GM21390 (cell line): ENCODE measurements around the gene ATP2B2.

Experiments used
- ATAC-seq: cut with Tn5 transposase; IDR thresholded peaks from one replicate; pipeline ENCODE4 v1.9.1; 2021; ENCODE audit not compliant: unreplicated experiment

Gene ATP2B2

DNA sequence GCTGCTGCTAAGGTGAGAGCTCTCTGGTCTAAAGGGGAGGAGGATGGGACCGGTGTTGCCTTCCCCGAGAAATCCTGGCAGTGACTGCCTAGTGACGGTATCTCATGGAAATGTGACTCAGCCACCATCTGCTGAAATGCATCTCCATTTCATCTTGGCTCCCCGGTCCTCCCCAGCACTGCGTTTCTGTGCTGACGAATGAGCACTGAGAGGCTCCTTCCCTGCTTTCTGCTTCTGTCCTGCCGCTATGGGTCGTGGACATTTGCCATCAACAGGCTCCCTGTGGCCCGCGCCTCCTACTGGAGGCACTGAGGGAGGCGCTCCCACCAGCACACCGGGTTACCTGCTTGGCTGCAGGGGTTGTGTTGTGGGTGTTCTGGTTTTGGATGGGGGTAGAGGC lies 170.9 kb downstream of the ATP2B2 start:
- no peak for ATAC-seq

GRCh38 chr3:10334042-10334441 lies 171.3 kb downstream of the ATP2B2 start:
- no peak for ATAC-seq

DNA sequence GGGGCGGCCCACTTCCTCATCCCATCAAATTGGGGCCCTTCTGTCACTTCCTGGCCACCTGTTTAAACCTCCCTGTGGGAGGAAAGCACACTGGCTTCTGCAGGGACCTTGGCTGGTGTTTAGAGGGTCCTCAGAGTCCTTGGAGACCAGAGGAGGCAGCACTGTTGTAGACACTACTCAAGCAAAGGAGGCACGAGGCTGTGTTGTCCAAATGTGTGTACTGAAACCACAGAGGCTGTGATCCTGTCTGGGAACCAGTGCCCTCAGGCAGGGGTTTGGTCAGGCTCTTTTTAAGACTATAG lies 172.1 kb downstream of the ATP2B2 start:
- no peak for ATAC-seq

GRCh38 chr3:10332481-10333348 lies 172.7 kb downstream of the ATP2B2 start:
- ATAC-seq: no peak

- no peak for ATAC-seq
These were observed 174.1 kb downstream of the ATP2B2 start for GRCh38 chr3:10331320-10331719.

GRCh38 chr3:10330319-10330718 lies 175.1 kb downstream of the ATP2B2 start:
- ATAC-seq: no peak

DNA sequence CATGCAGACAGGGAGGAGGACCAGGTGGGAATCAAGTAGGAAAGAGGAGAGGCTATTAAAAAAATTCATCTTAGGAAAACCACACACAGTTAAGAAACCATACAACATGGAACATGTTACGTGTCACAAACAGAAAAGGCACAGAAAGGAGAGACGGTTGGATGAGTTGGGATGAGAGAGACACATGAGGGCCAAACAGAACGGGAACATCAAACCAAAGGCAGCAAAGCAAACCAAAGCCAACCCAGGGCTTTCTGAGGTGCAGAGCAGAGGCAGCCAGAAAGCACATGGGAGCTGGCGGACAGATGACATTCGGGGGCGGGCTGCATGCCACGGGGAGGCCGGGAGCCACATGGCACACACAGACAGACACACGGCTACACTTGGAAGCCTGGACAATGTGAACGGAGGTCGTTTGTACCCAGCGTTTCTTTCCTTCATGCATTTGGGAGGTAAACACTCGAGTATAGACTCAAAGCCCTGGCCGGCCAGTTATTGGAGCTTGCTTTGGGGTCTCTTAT lies 175.8 kb downstream of the ATP2B2 start:
- no peak for ATAC-seq

DNA sequence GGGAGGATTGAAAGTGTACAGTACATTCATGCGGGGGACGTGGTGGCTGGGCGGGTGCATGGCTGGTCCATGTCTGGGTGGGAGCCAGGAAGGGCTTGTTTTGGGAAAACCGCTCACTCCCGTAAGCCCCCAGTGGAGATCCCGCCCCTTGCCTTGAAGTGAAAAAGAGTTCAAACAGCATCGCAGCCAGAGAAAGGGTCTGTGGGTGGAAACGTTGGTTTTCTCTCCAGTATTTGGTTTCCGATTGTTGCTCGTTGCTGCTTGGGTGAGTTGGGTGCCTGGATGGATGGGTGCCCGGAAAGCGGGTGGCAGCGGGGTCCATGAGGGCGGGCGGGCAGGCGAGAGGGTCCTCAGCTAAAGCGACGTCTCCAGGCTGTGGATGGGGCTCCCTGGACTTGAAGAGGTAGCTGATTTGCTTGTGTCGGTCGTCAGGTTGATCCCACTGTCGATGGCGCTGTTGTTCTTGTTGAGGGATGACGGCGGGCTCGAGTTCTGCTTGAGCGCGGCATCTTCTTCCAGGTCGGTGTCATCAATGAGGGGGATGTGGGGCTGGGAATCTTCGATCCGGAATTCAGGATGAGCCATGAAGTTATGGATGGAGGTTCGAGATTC lies 176.8 kb downstream of the ATP2B2 start:
- ATAC-seq: no peak

DNA sequence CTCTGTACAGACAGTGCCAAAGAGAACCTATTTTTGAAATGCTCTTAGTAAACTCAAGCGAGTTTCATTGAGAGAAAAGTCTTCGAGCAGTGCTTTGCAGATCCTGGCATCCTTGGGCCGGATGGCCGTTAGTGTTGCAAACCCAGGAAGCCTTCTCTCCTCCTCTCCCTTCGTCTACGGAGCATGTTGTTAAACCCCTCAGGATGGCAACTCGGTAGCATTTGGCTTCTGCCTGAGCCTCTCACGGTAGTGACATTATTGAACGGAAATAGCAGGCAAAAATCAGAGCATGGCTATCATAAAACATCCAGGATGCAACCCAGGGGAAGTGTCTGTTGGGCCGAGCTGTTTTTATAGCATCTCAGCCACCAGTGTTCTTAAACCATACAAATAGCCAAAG lies 177.8 kb downstream of the ATP2B2 start:
- no peak for ATAC-seq

DNA sequence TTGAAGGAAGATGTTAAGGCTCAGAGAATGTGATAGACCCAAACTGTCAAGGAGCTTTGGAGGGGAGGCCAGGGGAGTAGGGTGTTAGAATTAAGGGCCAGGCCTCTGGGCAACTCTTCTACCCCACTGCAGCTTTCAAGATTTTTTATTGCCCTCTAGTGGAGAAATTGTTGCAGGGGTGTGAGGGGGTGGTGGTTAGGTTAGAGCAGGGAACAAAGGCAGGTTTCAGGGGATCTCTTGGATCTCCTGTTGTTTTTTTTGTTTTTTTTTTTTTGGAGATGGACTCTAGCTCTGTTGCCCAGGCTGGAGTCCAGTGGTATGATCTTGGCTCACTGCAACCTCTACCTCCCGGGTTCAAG lies 183.1 kb downstream of the ATP2B2 start:
- ATAC-seq: no peak

DNA sequence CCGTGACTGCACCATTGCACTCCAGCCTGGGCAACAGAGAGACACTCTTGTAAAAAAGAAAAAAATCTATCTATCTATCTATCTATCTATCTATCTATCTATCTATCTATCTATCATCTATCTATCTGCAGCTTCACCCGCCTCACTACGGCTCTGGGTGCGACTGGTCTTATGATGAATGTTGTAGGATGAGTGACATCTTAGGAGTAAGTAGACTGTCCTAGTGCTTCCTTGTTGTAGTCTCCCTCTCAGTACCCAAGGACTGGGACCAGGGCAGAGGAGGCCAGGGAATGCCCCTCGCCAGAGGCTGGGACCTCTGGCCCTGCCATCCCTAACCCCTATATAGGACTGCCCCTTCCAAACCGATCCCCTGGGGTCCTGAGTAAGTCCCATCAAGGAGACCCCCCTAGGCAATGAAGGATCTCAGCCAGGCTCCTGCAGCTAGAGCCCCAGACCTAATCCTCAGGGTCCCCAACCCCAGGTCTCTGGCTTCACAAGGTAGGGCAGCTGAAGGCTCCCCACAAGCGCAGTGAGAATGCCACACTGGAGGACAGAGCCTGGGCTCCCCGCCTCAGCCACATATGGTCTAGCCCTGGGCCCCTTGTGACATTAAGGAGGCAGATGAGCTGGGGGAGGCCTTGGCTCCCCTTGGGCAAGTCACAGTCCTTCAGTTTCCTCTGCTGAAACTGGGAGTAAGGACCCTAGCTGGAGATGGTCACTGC lies 183.6 kb downstream of the ATP2B2 start:
- ATAC-seq: no peak

- no peak for ATAC-seq
These were observed 185.1 kb downstream of the ATP2B2 start for GRCh38 chr3:10320320-10320677.

DNA sequence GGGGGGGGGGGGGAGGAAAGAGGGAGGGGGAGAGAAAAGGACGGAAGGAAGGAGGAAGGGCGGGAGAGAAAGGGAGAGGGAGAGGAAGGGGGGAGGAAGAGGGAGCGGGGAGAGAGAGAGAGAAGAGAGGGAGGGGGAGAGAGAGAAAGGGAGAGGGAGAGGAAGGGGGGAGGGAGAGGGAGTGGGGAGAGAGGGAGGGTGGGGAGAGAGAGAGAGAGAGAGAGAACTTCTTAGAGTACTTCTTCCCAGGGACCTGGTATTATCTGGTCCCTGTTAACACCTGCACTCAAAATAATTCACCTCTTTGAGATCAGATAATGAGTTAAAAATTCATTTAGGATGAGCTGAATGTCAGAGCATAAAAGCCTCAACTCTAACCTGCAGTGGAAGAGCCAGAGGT lies 185.6 kb downstream of the ATP2B2 start:
- ATAC-seq: no peak

GRCh38 chr3:10319251-10319650 lies 186.1 kb downstream of the ATP2B2 start:
- no peak for ATAC-seq

GRCh38 chr3:10317961-10318350 lies 187.4 kb downstream of the ATP2B2 start:
- ATAC-seq: no peak

GRCh38 chr3:10317311-10317960 lies 187.9 kb downstream of the ATP2B2 start:
- no peak for ATAC-seq

GRCh38 chr3:10315771-10316344 lies 189.5 kb downstream of the ATP2B2 start:
- no peak for ATAC-seq

- ATAC-seq: no peak
These were observed 190.3 kb downstream of the ATP2B2 start for GRCh38 chr3:10315101-10315500.

DNA sequence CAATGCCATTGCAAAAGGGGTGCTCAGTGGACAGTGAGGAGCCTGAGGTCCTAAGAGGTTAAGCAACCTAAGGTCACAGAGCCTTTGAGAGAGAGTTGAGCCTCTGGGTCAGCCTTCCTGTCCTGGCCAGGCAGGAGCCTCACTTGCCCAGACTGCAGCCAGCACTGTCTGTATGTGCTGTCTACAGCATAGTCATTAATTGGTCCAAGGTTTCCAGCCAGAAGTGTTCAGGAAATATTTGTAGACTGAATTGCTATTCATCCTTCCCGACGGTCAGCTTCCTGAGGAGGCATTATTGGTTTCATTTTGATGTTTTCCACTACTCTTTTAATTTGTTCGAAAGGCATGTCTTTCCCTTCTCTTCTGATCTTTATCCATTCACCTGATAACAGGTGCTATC lies 192.5 kb downstream of the ATP2B2 start:
- ATAC-seq: no peak

GRCh38 chr3:10312391-10312790 lies 193.0 kb downstream of the ATP2B2 start:
- no peak for ATAC-seq

DNA sequence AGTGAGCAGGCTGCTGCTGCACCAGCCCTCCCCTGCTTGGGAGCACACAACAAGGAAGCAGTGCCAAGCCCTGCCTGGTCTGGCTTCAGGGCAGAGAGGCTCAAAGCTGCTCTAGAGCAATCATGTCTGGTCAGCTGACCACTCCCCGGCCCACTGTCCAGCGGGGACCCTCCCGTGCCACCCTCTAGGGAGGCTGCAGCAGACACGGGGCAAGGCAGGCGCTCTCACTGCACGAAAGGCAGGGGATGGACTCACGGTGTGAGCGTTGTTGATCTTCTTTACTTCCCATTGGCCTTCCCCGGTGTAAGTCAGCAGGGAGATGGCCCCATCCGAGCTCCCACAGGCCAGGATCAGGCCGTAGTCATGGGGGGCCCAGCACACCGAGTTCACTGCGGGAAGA lies 193.7 kb downstream of the ATP2B2 start:
- no peak for ATAC-seq
